CD4-positive, alpha-beta memory T cell (primary cell): ENCODE results near the gene PIP5KL1. TPM values are rescaled to one million over a fixed set of nuclear protein-coding genes. Genes with fewer than 3 reads are reported as not detected.

Experiments
- CTCF ChIA-PET: fragments of 350-600 bp; sonication (Branson Sonifier 250); formaldehyde crosslinking; loops from one replicate; lab custom pipeline; 2021; ENCODE audit warnings: inconsistent platforms; ENCODE audit not compliant: partially characterized antibody; lab: Charles Lee
- POLR2A ChIA-PET: fragments of 350-600 bp; sonication (Branson Sonifier 250); formaldehyde crosslinking; loops from one replicate; lab custom pipeline; 2021; ENCODE audit not compliant: partially characterized antibody; lab: Charles Lee
- DNase-seq, 5 donors: peaks; one replicate each; pipeline versions ENCODE4 v3.0.0 to v3.0.0-alpha.2; 2020 to 2022; ENCODE audit warnings: mixed read lengths in 1 of 5
- H3K27ac ChIP-seq: one replicate; pipeline ENCODE4 v1.7.0; 2013; ENCODE audit warnings: low read depth, low read length
- H3K27me3 ChIP-seq: 2 replicates; pipeline ENCODE4 v1.7.0; 2013; ENCODE audit warnings: mild to moderate bottlenecking, low read length, moderate library complexity; ENCODE audit not compliant: insufficient read depth
- H3K36me3 ChIP-seq: 2 replicates; pipeline ENCODE4 v1.7.0; 2013; ENCODE audit warnings: mild to moderate bottlenecking, low read length, moderate library complexity; ENCODE audit not compliant: insufficient read depth
- H3K4me1 ChIP-seq: 2 replicates; pipeline ENCODE4 v1.7.0; 2013; ENCODE audit warnings: mild to moderate bottlenecking, low read length, moderate library complexity; ENCODE audit not compliant: insufficient read depth
- H3K4me3 ChIP-seq, 2 donors: one replicate each; pipeline ENCODE4 v1.7.0; 2013; ENCODE audit warnings: low read length in 2 of 2, mild to moderate bottlenecking in 1 of 2
- H3K9me3 ChIP-seq, 2 donors: one replicate each; pipeline ENCODE4 v1.7.0; 2013; ENCODE audit warnings: low read length in 2 of 2, control low read depth in 1 of 2; ENCODE audit not compliant: control insufficient read depth in 1 of 2
- H3K27ac Mint-ChIP-seq, 7 donors: one replicate each; pipeline ENCODE4 v1.8.0; 2020 to 2021; ENCODE audit warnings: mixed read lengths in 7 of 7, mild to moderate bottlenecking in 6 of 7, inconsistent platforms in 3 of 7, moderate library complexity in 3 of 7
- H3K27me3 Mint-ChIP-seq, 2 donors: one replicate each; pipeline ENCODE4 v1.8.0; 2020 to 2021; ENCODE audit warnings: mixed read lengths in 2 of 2
- H3K36me3 Mint-ChIP-seq, 2 donors: one replicate each; pipeline ENCODE4 v1.8.0; 2020 to 2021; ENCODE audit warnings: mixed read lengths in 2 of 2, inconsistent platforms in 1 of 2, mild to moderate bottlenecking in 1 of 2
- H3K4me1 Mint-ChIP-seq, 4 donors: one replicate each; pipeline ENCODE4 v1.8.0; 2020 to 2021; ENCODE audit warnings: mixed read lengths in 4 of 4, mild to moderate bottlenecking in 1 of 4
- H3K4me3 Mint-ChIP-seq, 8 donors: one replicate each; pipeline ENCODE4 v1.8.0; 2020 to 2021; ENCODE audit warnings: mixed read lengths in 8 of 8, mild to moderate bottlenecking in 7 of 8, moderate library complexity in 6 of 8, inconsistent platforms in 3 of 8
- H3K9me3 Mint-ChIP-seq, 8 donors: one replicate each; pipeline ENCODE4 v1.8.0; 2020 to 2021; ENCODE audit warnings: mixed read lengths in 8 of 8, mild to moderate bottlenecking in 5 of 8, inconsistent platforms in 3 of 8, moderate library complexity in 1 of 8
- intact Hi-C: fragments of 100-400 bp; cut with micrococcal nuclease; formaldehyde crosslinking; loops from one replicate; pipeline ENCODE4 v1.15.1; 2023
- polyA plus RNA-seq, 2 donors: library from polyadenylated mRNA; unstranded; fragments of 300-500 nt; fragmentation: Illumina TruSeq; gene quantifications; one replicate each; pipeline ENCODE4 v1.2.3, GENCODE V29; 2021
- total RNA-seq, 2 experiments: library from RNA; stranded (reverse); gene quantifications; one replicate each; pipeline ENCODE4 v1.2.3, GENCODE V29; 2021

The PIP5KL1 gene
- total and polyA plus RNA-seq, 4 experiments from 2014 or later, result 0.26 to 1.8 (median 0.76) TPM

DNA sequence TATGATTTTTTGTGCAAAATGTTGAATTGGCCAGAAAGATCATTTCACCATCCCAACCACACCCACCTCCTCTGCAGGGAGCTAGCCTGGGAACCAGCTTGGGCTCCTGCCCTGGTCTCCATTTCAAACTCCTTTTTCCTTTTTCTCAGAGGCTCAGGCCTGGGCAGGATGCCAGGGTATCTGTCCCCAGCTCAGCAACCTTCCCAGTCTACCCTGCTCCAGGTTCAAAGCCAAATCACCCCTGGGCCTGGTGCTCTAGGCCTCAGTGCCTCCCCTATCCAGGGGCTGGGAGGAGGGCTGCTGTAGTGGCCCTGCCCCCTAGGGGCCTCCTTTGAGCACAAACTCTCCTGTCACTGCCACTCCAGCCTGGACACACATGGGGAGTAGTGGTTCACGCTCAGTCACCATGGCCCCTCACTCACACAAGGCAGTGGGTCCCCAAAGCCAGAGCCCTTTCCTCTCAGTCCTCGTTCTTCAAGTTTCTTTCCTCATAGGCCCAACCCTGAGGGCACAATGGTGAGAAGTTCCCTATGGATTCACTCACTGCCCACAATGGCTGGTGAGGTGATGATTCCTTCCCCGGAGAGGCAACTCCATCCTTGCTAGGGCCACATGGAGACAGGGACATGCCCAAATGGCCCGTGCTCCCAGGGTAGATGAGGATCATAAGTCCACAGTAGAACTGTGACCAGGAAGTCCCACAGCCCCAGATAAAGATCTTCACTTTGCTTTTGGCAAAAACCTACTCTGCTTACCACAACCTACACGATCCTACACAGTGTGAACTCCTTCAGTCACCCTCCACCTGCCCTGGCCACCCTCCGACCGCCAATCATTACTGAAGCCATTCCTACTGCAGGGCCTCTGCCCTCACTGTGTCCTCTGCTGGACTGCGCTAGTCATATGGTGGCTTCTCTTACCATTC, 12.1 kb downstream of the PIP5KL1 start:
- no peaks in the 10 kb centered on the region for H3K27me3 ChIP-seq
- no peak overlapping the region for H3K4me3 ChIP-seq
- H3K36me3 ChIP-seq, result no peaks in the 10 kb centered on the region
- Mint-ChIP-seq H3K4me1 (peaks cover 12 to 61% (median 38%) of the 10 kb centered on the region in 4 donors), H3K9me3 (no peaks in the 10 kb centered on the region), H3K4me3 (peak overlapping the region in 5 of 8 donors; percentile 6 to 85 (median 50)), H3K36me3 (peaks cover 0 to 9% of the 10 kb centered on the region in 2 donors), H3K27me3 (no peaks in the 10 kb centered on the region), H3K27ac (peak overlapping the region in 5 of 7 donors; percentile 30 to 88 (median 57))
- intact Hi-C loops, result loop anchor here (5.0 kb wide), 3 partner anchors 46 to 416 kb away; partner anchors contain the start of gene STXBP1
- H3K9me3 ChIP-seq, result no peaks in the 10 kb centered on the region
- CTCF ChIA-PET, result interaction anchor here (1.3 to 6.7 kb wide), 10 partner anchors 12 to 331 kb away, joined by 3 to 68 read pairs (median 10); partner anchors contain the start of genes PIP5KL1 and TOR2A
- H3K27ac ChIP-seq, result no peak overlapping the region
- POLR2A ChIA-PET, result interaction anchor here (1.3 to 6.3 kb wide), 5 partner anchors 14 to 310 kb away, joined by 3 to 87 read pairs (median 15); partner anchors contain the start of genes ST6GALNAC6 and TOR2A
- peaks cover 41% of the 10 kb centered on the region for H3K4me1 ChIP-seq
- DNase-seq, result no peak

DNA sequence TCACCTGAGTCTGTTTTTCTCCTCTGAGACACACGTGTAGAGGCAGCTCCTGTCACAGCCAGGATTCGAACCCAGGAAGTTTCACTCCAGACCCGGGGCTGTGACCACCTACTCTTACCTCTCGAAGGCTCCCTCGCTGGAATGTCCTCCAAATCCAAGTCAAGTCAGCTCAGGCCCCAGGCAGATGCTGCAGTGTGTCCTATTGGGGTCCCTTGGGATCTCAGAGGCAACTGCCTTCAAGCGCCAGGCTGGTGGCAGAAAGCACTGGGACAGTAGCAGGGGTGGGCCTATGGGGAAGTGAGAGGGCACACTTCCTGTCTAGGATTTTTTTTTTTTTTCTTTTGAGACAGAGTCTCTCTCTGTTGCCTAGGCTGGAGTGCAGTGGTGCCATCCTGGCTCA, 13.0 kb downstream of the PIP5KL1 start:
- CTCF ChIA-PET, result interaction anchor here (1.7 to 4.3 kb wide), 6 partner anchors 11 to 330 kb away, joined by 4 to 30 read pairs (median 10); partner anchors contain the start of gene TOR2A

DNA sequence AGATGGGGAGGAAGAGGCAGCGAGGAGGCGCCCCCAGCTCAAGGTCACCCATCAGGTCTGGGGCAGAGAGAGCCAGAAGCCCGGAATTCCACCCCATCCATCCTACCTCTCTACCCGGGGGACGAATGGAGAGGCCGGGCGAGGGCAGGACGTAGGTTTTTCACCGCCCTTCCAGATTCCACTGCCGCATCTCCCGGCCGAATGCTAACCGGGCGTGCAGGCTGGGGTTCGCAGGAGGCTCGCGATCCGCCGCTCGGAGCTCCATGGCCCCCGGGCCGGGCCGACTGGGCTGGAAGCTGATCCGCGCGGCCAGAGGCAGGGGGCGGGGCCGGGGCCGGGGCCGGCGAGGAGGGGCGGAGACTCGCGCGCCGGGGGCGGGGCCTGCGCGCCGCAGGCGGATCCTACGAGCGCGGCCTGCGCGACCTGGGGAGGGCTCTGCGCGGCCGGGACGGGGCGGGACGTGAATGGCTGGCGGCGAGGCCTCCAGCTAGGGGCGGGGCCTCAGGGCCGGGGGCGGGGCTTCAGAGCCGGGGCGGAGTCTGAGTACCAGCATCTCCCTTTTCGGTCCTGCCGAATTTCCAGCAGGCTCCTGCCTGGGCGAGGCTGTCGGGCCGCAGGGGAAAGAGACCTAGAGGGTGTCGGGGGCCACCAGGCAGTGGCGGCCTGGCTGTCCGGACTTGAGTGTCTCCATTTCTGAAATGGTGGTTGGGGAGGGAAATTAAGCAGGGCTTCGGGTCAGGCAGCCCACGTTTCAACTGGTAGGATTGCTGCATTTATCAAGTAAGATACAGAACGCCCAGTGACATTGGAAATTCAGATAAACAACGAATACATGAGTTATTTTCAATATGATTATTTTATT, 13.6 kb downstream of the PIP5KL1 start, which contains the start of gene ST6GALNAC4:
TSS of gene ST6GALNAC4 (minus strand) at position 322 of the 862 bp plus-strand sequence. CDS start 622 bp downstream, outside the sequence.
- Histone ChIP-seq H3K4me3 (peak within 1 kb of the TSS; percentile 66 to 76), H3K4me1 (peaks cover 38% of the 10 kb centered on the region), H3K27ac (peak within 1 kb of the TSS; percentile 52), H3K36me3 (no peaks in the 10 kb centered on the region), H3K9me3 (no peaks in the 10 kb centered on the region), H3K27me3 (no peaks in the 10 kb centered on the region)
- H3K4me3 Mint-ChIP-seq, result peak within 1 kb of the TSS; percentile 78 to 88 (median 84)
- ChIA-PET POLR2A (interaction anchor here (0.6 to 6.3 kb wide), 17 partner anchors 9 to 309 kb away, joined by 3 to 87 read pairs (median 4); partner anchors contain the start of genes CDK9, DPM2, PIP5KL1 and PTRH1), CTCF (interaction anchor here (0.8 to 4.3 kb wide), 11 partner anchors 9 to 339 kb away, joined by 3 to 30 read pairs (median 5); partner anchors contain the start of genes ST6GALNAC6 and TOR2A)
- no peaks in the 10 kb centered on the region for H3K27me3 Mint-ChIP-seq
- H3K27ac Mint-ChIP-seq, result peak within 1 kb of the TSS; percentile 63 to 84 (median 79)
- peaks cover 12 to 65% (median 39%) of the 10 kb centered on the region in 4 donors for H3K4me1 Mint-ChIP-seq
- intact Hi-C loops, result loop anchor here (1.0 to 5.0 kb wide), 8 partner anchors 11 to 415 kb away; partner anchors contain the start of genes FPGS, PIP5KL1, STXBP1 and TOR2A
- H3K36me3 Mint-ChIP-seq, result peaks cover 7 to 17% of the 10 kb centered on the region in 2 donors
- no peaks in the 10 kb centered on the region for H3K9me3 Mint-ChIP-seq
- peak; percentile 90 to 93 (median 91) for DNase-seq

More for the DNA sequence above, 13.0 kb downstream of the PIP5KL1 start:
- Histone ChIP-seq H3K4me1 (peaks cover 41% of the 10 kb centered on the region), H3K36me3 (no peaks in the 10 kb centered on the region), H3K27ac (peak overlapping the region; percentile 14), H3K27me3 (no peaks in the 10 kb centered on the region), H3K4me3 (no peak overlapping the region), H3K9me3 (no peaks in the 10 kb centered on the region)
- H3K4me3 Mint-ChIP-seq, result peak overlapping the region in 7 of 8 donors; percentile 12 to 88 (median 68)
- intact Hi-C loops, result loop anchor here (1.0 to 5.0 kb wide), 8 partner anchors 11 to 415 kb away; partner anchors contain the start of genes FPGS, PIP5KL1, STXBP1 and TOR2A
- H3K27me3 Mint-ChIP-seq, result no peaks in the 10 kb centered on the region
- peaks cover 5 to 15% of the 10 kb centered on the region in 2 donors for H3K36me3 Mint-ChIP-seq
- no peaks in the 10 kb centered on the region for H3K9me3 Mint-ChIP-seq
- H3K4me1 Mint-ChIP-seq, result peaks cover 12 to 67% (median 41%) of the 10 kb centered on the region in 4 donors
- peak overlapping the region in 5 of 7 donors; percentile 36 to 81 (median 59) for H3K27ac Mint-ChIP-seq
- POLR2A ChIA-PET, result interaction anchor here (0.6 to 6.3 kb wide), 13 partner anchors 9 to 309 kb away, joined by 3 to 87 read pairs (median 5); partner anchors contain the start of genes CDK9, DPM2, PTRH1 and ST6GALNAC6
- no peak for DNase-seq

DNA sequence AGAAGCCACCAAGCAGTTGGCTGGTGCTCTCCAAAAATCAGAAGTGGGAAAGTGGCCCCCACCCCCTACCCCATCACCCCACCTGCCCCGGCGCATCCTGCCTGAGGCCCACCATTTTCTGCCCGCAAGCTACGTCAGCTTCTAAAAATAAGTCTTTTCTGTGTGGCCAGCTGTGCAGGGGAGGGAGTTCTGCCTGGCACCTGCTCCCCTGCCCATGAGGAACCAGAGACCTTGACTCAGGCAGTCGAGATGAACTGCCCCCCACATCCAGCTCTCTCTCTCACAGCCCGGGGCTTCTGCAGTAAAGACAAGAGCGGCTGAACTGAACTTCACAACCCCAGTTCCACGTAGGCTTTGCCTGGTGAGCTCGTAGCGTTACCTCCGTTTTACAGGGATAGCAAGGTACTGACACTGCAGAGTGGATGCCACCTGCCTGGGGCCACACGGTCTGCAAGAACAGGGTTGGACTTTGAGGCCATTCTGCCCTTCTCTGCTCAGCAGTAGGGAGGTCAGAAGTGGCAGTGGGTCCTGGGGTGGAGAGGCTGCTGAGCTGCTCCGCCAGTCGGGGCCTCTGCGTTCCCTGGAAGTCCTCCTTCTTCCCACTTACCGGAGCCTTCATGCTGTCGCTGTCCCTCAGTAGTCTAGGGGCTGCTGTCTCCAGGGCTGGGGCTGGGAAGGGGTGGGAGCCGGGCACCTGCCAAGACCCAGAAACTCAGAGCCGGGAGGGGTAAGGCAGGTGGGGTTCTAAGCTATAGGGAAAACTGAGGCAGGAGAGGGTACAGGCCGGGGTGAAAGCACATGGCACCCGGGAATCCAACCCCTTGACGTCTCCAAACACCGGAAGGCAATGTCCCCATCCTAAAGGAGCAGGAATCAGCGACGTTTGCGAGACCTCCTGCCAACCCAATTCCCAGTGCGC, 14.5 kb downstream of the PIP5KL1 start:
- DNase-seq, result peak in 1 of 5 donors; percentile 65
- ChIA-PET CTCF (interaction anchor here (0.8 to 4.3 kb wide), 10 partner anchors 10 to 338 kb away, joined by 3 to 30 read pairs (median 6); partner anchors contain the start of genes ST6GALNAC6 and TOR2A), POLR2A (interaction anchor here (0.5 to 6.3 kb wide), 14 partner anchors 10 to 296 kb away, joined by 3 to 87 read pairs (median 4); partner anchors contain the start of genes CDK9, DPM2, ENG and PIP5KL1)
- Mint-ChIP-seq H3K36me3 (peaks cover 11 to 24% of the 10 kb centered on the region in 2 donors), H3K9me3 (no peaks in the 10 kb centered on the region), H3K27ac (peak overlapping the region; percentile 63 to 84 (median 79)), H3K27me3 (no peaks in the 10 kb centered on the region), H3K4me1 (peaks cover 12 to 67% (median 37%) of the 10 kb centered on the region in 4 donors), H3K4me3 (peak overlapping the region; percentile 78 to 84 (median 82))
- peaks cover 31% of the 10 kb centered on the region for H3K4me1 ChIP-seq
- intact Hi-C loops, result loop anchor here (2.0 to 5.0 kb wide), 5 partner anchors 13 to 414 kb away; partner anchors contain the start of genes FPGS and STXBP1
- H3K36me3 ChIP-seq, result no peaks in the 10 kb centered on the region
- H3K27ac ChIP-seq, result peak overlapping the region; percentile 52
- no peaks in the 10 kb centered on the region for H3K9me3 ChIP-seq
- H3K27me3 ChIP-seq, result no peaks in the 10 kb centered on the region
- H3K4me3 ChIP-seq, result peak overlapping the region; percentile 66 to 76

DNA sequence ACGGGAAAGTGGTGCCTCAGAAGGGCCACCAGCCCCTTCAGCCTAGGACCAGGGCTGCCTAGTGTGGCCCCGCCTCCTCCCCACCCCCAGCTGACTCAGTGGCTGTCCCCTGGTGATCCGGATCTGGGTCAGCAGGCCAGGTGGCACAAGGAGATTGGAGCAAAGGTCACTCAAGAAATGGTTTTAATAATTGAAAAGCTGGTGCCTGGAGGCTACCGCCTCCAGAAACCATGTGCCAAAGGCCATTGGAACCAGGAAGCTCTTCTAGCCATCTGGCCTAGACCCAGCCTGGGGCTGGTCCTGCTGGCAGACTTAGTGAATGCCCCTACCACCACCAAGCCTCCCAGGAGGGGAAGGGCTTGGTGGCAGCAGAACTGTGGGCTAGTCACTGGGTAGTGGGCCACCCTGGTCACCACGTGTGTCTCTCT, 15.2 kb downstream of the PIP5KL1 start:
- H3K9me3 Mint-ChIP-seq, result no peaks in the 10 kb centered on the region
- ChIA-PET CTCF (interaction anchor here (1.7 to 4.3 kb wide), 5 partner anchors 11 to 180 kb away, joined by 4 to 30 read pairs (median 5); partner anchors contain the start of gene TOR2A), POLR2A (interaction anchor here (0.5 to 6.3 kb wide), 8 partner anchors 11 to 296 kb away, joined by 3 to 87 read pairs (median 10); partner anchors contain the start of genes CDK9, DPM2, ENG and TOR2A)
- H3K4me1 Mint-ChIP-seq, result peaks cover 18 to 73% (median 43%) of the 10 kb centered on the region in 4 donors
- H3K4me3 Mint-ChIP-seq, result peak overlapping the region in 7 of 8 donors; percentile 31 to 84 (median 82)
- peak overlapping the region in 6 of 7 donors; percentile 59 to 84 (median 69) for H3K27ac Mint-ChIP-seq
- Histone ChIP-seq H3K4me1 (peaks cover 35% of the 10 kb centered on the region), H3K36me3 (no peaks in the 10 kb centered on the region), H3K9me3 (no peaks in the 10 kb centered on the region), H3K4me3 (no peak overlapping the region), H3K27me3 (no peaks in the 10 kb centered on the region), H3K27ac (no peak overlapping the region)
- DNase-seq, result peak in 1 of 5 donors; percentile 13
- H3K36me3 Mint-ChIP-seq, result peaks cover 17 to 30% of the 10 kb centered on the region in 2 donors
- intact Hi-C loops, result loop anchor here (5.0 kb wide), 3 partner anchors 43 to 413 kb away; partner anchors contain the start of gene STXBP1
- H3K27me3 Mint-ChIP-seq, result no peaks in the 10 kb centered on the region
